SU-DHL-6 (cell line): ENCODE measurements around the gene SLC5A6.

Experiments used
- H2AFZ ChIP-seq: fragments of 200-600 bp; sonication (generic); 2 replicates; pipeline ENCODE4 v1.6.1; 2014; ENCODE audit warnings: low read depth, mild to moderate bottlenecking, moderate library complexity, mixed read lengths, antibody characterized with exemption, low read length; ENCODE audit not compliant: severe bottlenecking
- H3F3A ChIP-seq: fragments of 200-600 bp; shearing (Covaris generic); 2 replicates; pipeline ENCODE4 v1.6.0; 2016; ENCODE audit warnings: antibody characterized with exemption, mild to moderate bottlenecking; ENCODE audit not compliant: insufficient read depth
- H3K27ac ChIP-seq: fragments of 200-600 bp; sonication (generic); 2 replicates; pipeline ENCODE4 v1.5.1; 2016; ENCODE audit warnings: low read depth, mild to moderate bottlenecking, low read length, moderate library complexity, mixed read lengths
- H3K27me3 ChIP-seq: fragments of 200-600 bp; sonication (generic), shearing (Covaris generic); 2 replicates; pipeline ENCODE4 v1.6.0; 2014; ENCODE audit warnings: mild to moderate bottlenecking, low read length
- H3K36me3 ChIP-seq: fragments of 200-600 bp; sonication (generic); 2 replicates; pipeline ENCODE4 v1.6.1; 2014; ENCODE audit warnings: mild to moderate bottlenecking, low read length, mixed read lengths
- H3K4me2 ChIP-seq: fragments of 300-600, 200-600 bp; shearing (Covaris generic), sonication (generic); 2 replicates; pipeline ENCODE4 v1.6.0; 2014; ENCODE audit warnings: low read length, low read depth, mild to moderate bottlenecking; ENCODE audit not compliant: poor library complexity, severe bottlenecking
- H3K4me3 ChIP-seq: fragments of 200-600 bp; sonication (generic); 2 replicates; pipeline ENCODE4 v1.5.1; 2014; ENCODE audit warnings: antibody characterized with exemption, low read length, mild to moderate bottlenecking, mixed read lengths; ENCODE audit not compliant: insufficient read depth, poor library complexity, severe bottlenecking
- H3K79me2 ChIP-seq: fragments of 200-600 bp; sonication (generic); 2 replicates; pipeline ENCODE4 v1.6.1; 2014; ENCODE audit warnings: mild to moderate bottlenecking, low read length, moderate library complexity; ENCODE audit not compliant: insufficient read depth
- H3K9ac ChIP-seq: fragments of 200-600 bp; sonication (generic); 2 replicates; pipeline ENCODE4 v1.7.0; 2014; ENCODE audit warnings: mild to moderate bottlenecking, low read length
- H3K9me2 ChIP-seq: fragments of 200-600 bp; sonication (generic); replicated peaks from 2 replicates; pipeline ENCODE4 v1.6.1; 2014; ENCODE audit warnings: low read length; ENCODE audit not compliant: insufficient read depth
- H3K9me3 ChIP-seq: fragments of 200-600 bp; sonication (generic); 2 replicates; pipeline ENCODE4 v1.6.1; 2014; ENCODE audit warnings: low read length, mixed read lengths; ENCODE audit not compliant: insufficient read depth
- H4K20me1 ChIP-seq: fragments of 200-600 bp; sonication (generic); 2 replicates; pipeline ENCODE4 v1.6.1; 2014; ENCODE audit warnings: low read depth, mild to moderate bottlenecking, antibody characterized with exemption, low read length, moderate library complexity, mixed read lengths
- EZH2phosphoT487 ChIP-seq: fragments of 200-600 bp; sonication (generic), shearing (Covaris generic); conservative IDR thresholded peaks from 2 replicates; pipeline ENCODE4 v1.6.1; 2018; ENCODE audit warnings: mild to moderate bottlenecking, antibody characterized with exemption, low read length, moderate library complexity, mixed read lengths
- TF ChIP-seq, protein P1 (sequence below): fragments of 200-600 bp; sonication (generic); IDR thresholded peaks from one replicate; pipeline ENCODE4 v1.5.1; 2017; ENCODE audit warnings: antibody characterized with exemption, mild to moderate bottlenecking, low read length, moderate library complexity; ENCODE audit not compliant: insufficient read depth, poor library complexity, severe bottlenecking

The SLC5A6 gene

DNA sequence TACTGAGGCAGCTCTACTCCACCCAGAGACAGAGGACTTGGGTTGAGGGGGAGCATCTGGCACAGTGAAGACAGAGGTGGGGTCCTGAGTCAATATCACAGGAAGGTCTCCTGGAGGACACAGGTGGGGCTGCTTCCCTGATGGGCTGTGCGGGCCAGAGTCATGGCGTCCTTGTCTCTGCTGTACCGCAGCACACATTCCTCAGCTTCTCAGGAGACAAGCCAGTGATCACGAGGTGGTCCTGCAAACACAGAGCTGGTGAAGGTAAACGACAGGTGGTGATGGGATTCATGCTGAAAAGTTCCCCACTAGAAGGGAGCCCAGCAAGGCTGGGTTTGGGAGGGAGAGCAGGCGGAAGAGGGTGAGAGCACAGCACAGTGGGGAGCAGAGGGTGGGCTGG lies 53.6 kb downstream of the SLC5A6 start:
- H3K4me2 ChIP-seq, result no peak overlapping the region
- no peak overlapping the region for H3K27ac ChIP-seq
- H3F3A ChIP-seq, result no peaks in the 10 kb centered on the region
- no peak overlapping the region for H3K9ac ChIP-seq
- no peaks in the 10 kb centered on the region for H3K79me2 ChIP-seq
- H2AFZ ChIP-seq, result no peak overlapping the region
- no peaks in the 10 kb centered on the region for H3K27me3 ChIP-seq
- H3K36me3 ChIP-seq, result no peaks in the 10 kb centered on the region
- no peaks in the 10 kb centered on the region for H4K20me1 ChIP-seq
- H3K4me3 ChIP-seq, result no peak overlapping the region
- TF ChIP-seq, protein P1, sequence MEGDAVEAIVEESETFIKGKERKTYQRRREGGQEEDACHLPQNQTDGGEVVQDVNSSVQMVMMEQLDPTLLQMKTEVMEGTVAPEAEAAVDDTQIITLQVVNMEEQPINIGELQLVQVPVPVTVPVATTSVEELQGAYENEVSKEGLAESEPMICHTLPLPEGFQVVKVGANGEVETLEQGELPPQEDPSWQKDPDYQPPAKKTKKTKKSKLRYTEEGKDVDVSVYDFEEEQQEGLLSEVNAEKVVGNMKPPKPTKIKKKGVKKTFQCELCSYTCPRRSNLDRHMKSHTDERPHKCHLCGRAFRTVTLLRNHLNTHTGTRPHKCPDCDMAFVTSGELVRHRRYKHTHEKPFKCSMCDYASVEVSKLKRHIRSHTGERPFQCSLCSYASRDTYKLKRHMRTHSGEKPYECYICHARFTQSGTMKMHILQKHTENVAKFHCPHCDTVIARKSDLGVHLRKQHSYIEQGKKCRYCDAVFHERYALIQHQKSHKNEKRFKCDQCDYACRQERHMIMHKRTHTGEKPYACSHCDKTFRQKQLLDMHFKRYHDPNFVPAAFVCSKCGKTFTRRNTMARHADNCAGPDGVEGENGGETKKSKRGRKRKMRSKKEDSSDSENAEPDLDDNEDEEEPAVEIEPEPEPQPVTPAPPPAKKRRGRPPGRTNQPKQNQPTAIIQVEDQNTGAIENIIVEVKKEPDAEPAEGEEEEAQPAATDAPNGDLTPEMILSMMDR, result no peak
- no peak for TF ChIP-seq EZH2phosphoT487
- H3K9me3 ChIP-seq, result no peaks in the 10 kb centered on the region
- no peaks in the 10 kb centered on the region for H3K9me2 ChIP-seq

DNA sequence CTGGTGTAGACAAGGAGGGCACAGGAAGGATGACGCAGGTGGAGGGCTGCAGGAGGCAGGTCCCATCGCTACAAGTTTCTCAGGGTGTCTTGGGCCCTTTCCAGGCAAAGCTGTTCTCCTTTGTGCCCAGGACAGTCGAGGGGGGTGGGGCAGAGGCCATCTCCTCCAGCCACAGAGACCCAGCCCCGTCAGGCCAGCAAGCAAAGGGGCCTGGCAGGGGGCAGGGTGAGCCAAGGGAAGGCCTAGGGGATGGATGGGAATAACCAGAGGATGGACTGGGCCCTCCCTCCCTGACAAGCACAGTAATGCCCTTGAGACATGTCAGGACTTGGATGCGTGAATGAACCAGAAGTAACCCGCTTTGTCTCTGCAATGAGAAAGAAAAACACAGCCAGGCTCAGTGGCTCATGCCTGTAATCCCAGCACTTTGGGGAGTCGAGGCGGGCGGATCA lies 57.0 kb downstream of the SLC5A6 start:
- no peaks in the 10 kb centered on the region for H3K27me3 ChIP-seq
- H3K36me3 ChIP-seq, result no peaks in the 10 kb centered on the region
- no peak for TF ChIP-seq EZH2phosphoT487
- TF ChIP-seq, protein P1, result no peak
- H3K9me3 ChIP-seq, result no peaks in the 10 kb centered on the region
- no peak overlapping the region for H3K4me2 ChIP-seq
- H2AFZ ChIP-seq, result no peak overlapping the region
- no peaks in the 10 kb centered on the region for H3K79me2 ChIP-seq
- H3K27ac ChIP-seq, result no peak overlapping the region
- H3K9ac ChIP-seq, result no peak overlapping the region
- H3K4me3 ChIP-seq, result no peak overlapping the region
- no peaks in the 10 kb centered on the region for H3F3A ChIP-seq
- no peaks in the 10 kb centered on the region for H4K20me1 ChIP-seq
- H3K9me2 ChIP-seq, result no peaks in the 10 kb centered on the region

DNA sequence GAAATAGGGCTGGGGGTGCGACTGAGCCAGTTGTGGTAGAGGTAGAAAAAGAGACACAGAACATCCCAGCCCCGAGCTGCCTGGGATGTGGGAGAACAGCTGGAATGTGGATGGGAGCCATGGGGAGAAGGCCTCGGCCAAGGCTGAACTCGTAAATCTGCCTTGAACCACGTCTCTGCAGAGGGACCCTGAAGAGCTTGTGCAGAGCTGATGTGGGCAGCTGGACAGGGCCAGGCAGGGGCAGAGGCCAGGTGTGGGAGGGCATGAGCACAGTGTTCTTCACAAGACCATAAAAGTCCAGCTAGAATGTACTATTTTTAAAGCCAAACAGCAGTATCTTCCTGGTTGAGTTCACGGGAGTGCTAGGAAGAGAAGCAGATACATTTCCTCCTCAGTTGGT lies 57.6 kb downstream of the SLC5A6 start:
- no peak overlapping the region for H3K4me3 ChIP-seq
- no peaks in the 10 kb centered on the region for H3K79me2 ChIP-seq
- H3K9me2 ChIP-seq, result no peaks in the 10 kb centered on the region
- TF ChIP-seq, protein P1, result no peak
- no peak for TF ChIP-seq EZH2phosphoT487
- H3K9me3 ChIP-seq, result no peaks in the 10 kb centered on the region
- H4K20me1 ChIP-seq, result no peaks in the 10 kb centered on the region
- H3F3A ChIP-seq, result no peaks in the 10 kb centered on the region
- H3K27ac ChIP-seq, result no peak overlapping the region
- no peak overlapping the region for H3K9ac ChIP-seq
- H3K4me2 ChIP-seq, result no peak overlapping the region
- no peak overlapping the region for H2AFZ ChIP-seq
- no peaks in the 10 kb centered on the region for H3K27me3 ChIP-seq
- H3K36me3 ChIP-seq, result no peaks in the 10 kb centered on the region
